Heart left ventricle (tissue), 16 donors: ENCODE measurements around the gene GIMAP6. TPM values are rescaled to one million over a fixed set of nuclear protein-coding genes. Genes with fewer than 3 reads are reported as not detected.
"Not testable (repeated sequence)": the region's sequence is repeated elsewhere in the genome, so short reads cannot be mapped to it uniquely, and the experiment has no call there.

Experiments used
- ATAC-seq, 4 donors: fragments of 200-7000 bp; cut with Tn5 transposase; one replicate each; pipeline ENCODE4 v1.9.1; 2020 to 2022; ENCODE audit warnings: moderate library complexity in 4 of 4, mild to moderate bottlenecking in 3 of 4, moderate number of reproducible peaks in 1 of 4
- DNase-seq, 5 donors: peaks; one replicate each; pipeline ENCODE4 v3.0.0-alpha.2; 2020
- H3K27ac ChIP-seq, 12 donors: fragments of 200-600 bp; sonication (generic) in 4 of 12; one replicate each; pipeline versions ENCODE4 v1.5.0 to v1.8.0; 2016 to 2022; ENCODE audit warnings: mild to moderate bottlenecking in 2 of 12
- H3K27me3 ChIP-seq, 9 donors: fragments of 200-600 bp; sonication (generic) in 2 of 9; one replicate each; pipeline versions ENCODE4 v1.5.1 to v1.8.0; 2016 to 2022; ENCODE audit warnings: mild to moderate bottlenecking in 3 of 9
- H3K36me3 ChIP-seq, 9 donors: fragments of 200-600 bp; sonication (generic) in 2 of 9; one replicate each; pipeline versions ENCODE4 v1.5.0 to v1.8.0; 2018 to 2022; ENCODE audit warnings: mild to moderate bottlenecking in 2 of 9
- H3K4me1 ChIP-seq, 12 donors: fragments of 200-600 bp; sonication (generic) in 4 of 12; one replicate each; pipeline versions ENCODE4 v1.5.0 to v1.8.0; 2016 to 2022; ENCODE audit warnings: mild to moderate bottlenecking in 3 of 12
- H3K4me3 ChIP-seq, 12 donors: fragments of 200-600 bp; sonication (generic) in 4 of 12; one replicate each; pipeline versions ENCODE4 v1.5.0 to v1.8.0; 2017 to 2022; ENCODE audit warnings: mild to moderate bottlenecking in 9 of 12, moderate library complexity in 4 of 12
- H3K9me3 ChIP-seq, 12 donors: fragments of 200-600 bp; sonication (generic) in 4 of 12; one replicate each; pipeline versions ENCODE4 v1.5.0 to v1.8.0; 2016 to 2022; ENCODE audit warnings: mild to moderate bottlenecking in 1 of 12
- POLR2A ChIP-seq, 2 donors: fragments of 450-650 bp; IDR thresholded peaks; one replicate each; pipeline ENCODE4 v1.6.1; 2017; ENCODE audit warnings: antibody characterized with exemption in 2 of 2, mild to moderate bottlenecking in 2 of 2, moderate library complexity in 2 of 2
- WGBS, 4 donors: extraction: QIAGEN DNeasy Blood & Tissue Kit in 2 of 4; methylation state at CpG; one replicate each; pipeline versions ENCODE4 v1.1.5 to v1.1.7; 2013 to 2018; 5-methylcytosine and 5-hydroxymethylcytosine counted together
- intact Hi-C, 10 donors: fragments of 100-400 bp; cut with DNase I; formaldehyde crosslinking; loops; one replicate each; pipeline versions ENCODE4 v1.11.1 to v1.14.2; 2022
- polyA plus RNA-seq, 2 donors: library from polyadenylated mRNA; stranded (reverse); fragments of 200-250 nt; gene quantifications; one replicate each; pipeline ENCODE4 v1.2.3, GENCODE V29; 2013
- total RNA-seq, 9 donors: library from RNA; depleted of rRNA in 2 of 9; stranded (reverse); fragments of >200 nt in 2 of 9; fragmentation: NEBNext Ultra II Directional in 3 of 9; extraction: Animal tissue kit (Norgen Biotek cat#: 25700) in 3 of 9; gene quantifications; one replicate each; pipeline versions ENCODE4 v1.1.0 to v1.2.4, GENCODE V29; 2016 to 2023
- TF ChIP-seq, protein P1 (sequence below), 12 donors: fragments of 200-600 bp; sonication (generic) in 4 of 12; IDR thresholded peaks; one replicate each; pipeline versions ENCODE4 v1.5.0 to v1.8.0; 2018 to 2022; ENCODE audit warnings: antibody characterized with exemption in 12 of 12, mild to moderate bottlenecking in 5 of 12
- donor health status: ischemic (EF 13 %, LVEDD 7.1; RV severe dilation, severe dysfunction).
- donor health status: healthy with polysubstance abuse.
- donor health status: DM: no; HTN: yes; CAD: no.
- donor health status: DM: no; HTN: no; CAD: no.
- donor health status: ischemic (EF 25% LVEDD 6.9; RV normal size, moderate dysfunction).
- donor health status: ischemic (EF 25% LVEDD 5.7; RV mildly dilated, moderate dysfunction).
- donor health status: healthy.
- donor health status: DM: yes; HTN: yes; CAD: no.
- donor health status: ischemic (EF 35%, LVEDD 5.7; RV mildly dilated, moderate dysfunction).
- donor health status: nonischemic (EF 11% LVEDD 7.7; RV severe dilation, severe dysfunction).
- donor health status: DM: yes; HTN: yes; CAD: no.
- donor health status: PGD.
- donor health status: ischemic (EF 29% LVEDD 5.4; RV normal size, mild dysfunction).
- donor health status: nonischemic (EF 23%, LVEDD 6.1; RV moderate dilation, normal function).

Gene GIMAP6
- total and polyA plus RNA-seq, 11 donors, result 13.8 to 52.7 (median 24.4) TPM

DNA sequence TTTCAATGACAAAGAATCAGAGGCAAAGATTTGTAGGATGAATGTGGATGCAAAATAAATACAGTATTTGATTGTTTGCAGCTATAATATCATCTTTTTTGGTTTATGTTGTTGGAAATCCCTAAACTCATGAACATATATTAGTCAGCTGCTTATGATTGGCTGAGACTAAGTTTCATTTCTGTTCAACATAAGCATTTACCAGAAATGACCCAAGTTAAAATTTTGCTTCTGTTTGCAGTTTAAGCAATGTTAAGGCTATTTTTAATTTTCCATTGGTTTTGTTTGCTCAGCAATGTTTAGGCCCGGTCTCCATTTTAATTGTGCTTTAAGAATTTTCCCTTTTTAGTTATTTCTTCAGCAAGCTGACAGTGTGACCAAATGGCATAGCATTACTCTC is 22.0 kb downstream of the GIMAP6 start:
- Histone ChIP-seq H3K4me3 (no peak overlapping the region), H3K27me3 (no peaks in the 10 kb centered on the region), H3K27ac (peak overlapping the region in 3 of 12 donors; percentile 37 to 81 (median 39)), H3K9me3 (no peaks in the 10 kb centered on the region), H3K4me1 (peaks cover 0 to 6% (median 0%) of the 10 kb centered on the region in 12 donors), H3K36me3 (no peaks in the 10 kb centered on the region)
- ATAC-seq (no peak), DNase-seq (no peak)
- TF ChIP-seq, protein P1, sequence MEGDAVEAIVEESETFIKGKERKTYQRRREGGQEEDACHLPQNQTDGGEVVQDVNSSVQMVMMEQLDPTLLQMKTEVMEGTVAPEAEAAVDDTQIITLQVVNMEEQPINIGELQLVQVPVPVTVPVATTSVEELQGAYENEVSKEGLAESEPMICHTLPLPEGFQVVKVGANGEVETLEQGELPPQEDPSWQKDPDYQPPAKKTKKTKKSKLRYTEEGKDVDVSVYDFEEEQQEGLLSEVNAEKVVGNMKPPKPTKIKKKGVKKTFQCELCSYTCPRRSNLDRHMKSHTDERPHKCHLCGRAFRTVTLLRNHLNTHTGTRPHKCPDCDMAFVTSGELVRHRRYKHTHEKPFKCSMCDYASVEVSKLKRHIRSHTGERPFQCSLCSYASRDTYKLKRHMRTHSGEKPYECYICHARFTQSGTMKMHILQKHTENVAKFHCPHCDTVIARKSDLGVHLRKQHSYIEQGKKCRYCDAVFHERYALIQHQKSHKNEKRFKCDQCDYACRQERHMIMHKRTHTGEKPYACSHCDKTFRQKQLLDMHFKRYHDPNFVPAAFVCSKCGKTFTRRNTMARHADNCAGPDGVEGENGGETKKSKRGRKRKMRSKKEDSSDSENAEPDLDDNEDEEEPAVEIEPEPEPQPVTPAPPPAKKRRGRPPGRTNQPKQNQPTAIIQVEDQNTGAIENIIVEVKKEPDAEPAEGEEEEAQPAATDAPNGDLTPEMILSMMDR (IDR thresholded peaks at IDR 0.05), result no peak
- no peak for TF ChIP-seq POLR2A (IDR thresholded peaks at IDR 0.05)
- intact Hi-C loops, result no loop called here
- 76 to 92% (median 91%) methylated on average over 1 of the region's 1 CpG for WGBS, 4 donors

DNA sequence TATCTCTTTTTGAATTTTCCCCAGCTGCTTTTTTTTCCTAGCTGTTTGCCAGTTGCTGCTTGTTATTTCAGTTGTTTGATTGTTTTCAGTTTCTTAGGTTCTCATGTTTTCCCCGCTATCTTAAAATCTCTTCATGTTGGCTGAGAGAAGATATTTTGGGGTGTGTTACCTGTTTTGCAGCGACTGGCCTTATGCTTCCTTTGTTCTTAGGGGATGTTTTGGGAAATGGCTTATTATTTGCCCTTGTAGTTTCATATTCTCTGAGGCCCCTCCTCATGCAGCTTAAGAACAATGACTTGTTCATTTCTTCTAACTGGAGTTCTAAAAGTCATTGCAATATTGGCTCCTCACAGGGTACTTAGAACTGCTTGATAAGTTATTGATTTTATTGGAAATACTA is 28.6 kb downstream of the GIMAP6 start:
- H3K27me3 ChIP-seq, H3K4me3 ChIP-seq, DNase-seq, intact Hi-C loops, H3K36me3 ChIP-seq: not testable (repeated sequence)
- peaks cover 0 to 12% (median 0%) of the 10 kb centered on the region in 12 donors for H3K4me1 ChIP-seq
- 53 to 73% (median 64%) methylated on average over 2 of the region's 2 CpGs for WGBS, 4 donors
- peaks cover 0 to 14% (median 0%) of the 10 kb centered on the region in 12 donors for H3K9me3 ChIP-seq
- peak overlapping the region in 10 of 12 donors; percentile 10 to 75 (median 55) for H3K27ac ChIP-seq
- peak; percentile 45 to 87 (median 54) for ATAC-seq

DNA sequence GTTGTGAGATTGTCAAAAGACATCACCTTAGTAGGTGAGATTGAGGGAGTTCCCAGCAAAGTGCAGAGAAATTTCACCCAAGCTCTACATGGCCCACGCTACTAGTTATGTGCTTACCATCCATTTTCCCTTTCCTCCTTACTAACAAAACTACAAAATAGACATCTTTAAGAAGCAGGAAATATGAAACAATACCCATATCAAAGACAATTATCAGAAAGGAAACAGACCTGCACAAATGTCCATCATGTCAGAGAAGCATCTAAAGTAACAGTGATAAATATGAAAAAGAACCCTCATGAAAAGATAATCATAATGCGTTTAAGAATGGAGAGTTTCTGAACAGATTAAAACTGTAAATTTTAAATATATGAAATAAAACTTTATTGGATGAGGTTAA is 36.8 kb downstream of the GIMAP6 start:
- Histone ChIP-seq H3K27me3 (no peaks in the 10 kb centered on the region), H3K36me3 (no peaks in the 10 kb centered on the region), H3K27ac (peak overlapping the region in 8 of 12 donors; percentile 7 to 62 (median 54)), H3K4me3 (no peak overlapping the region), H3K4me1 (peaks cover 0 to 14% (median 3%) of the 10 kb centered on the region in 12 donors), H3K9me3 (peaks cover 0 to 30% (median 0%) of the 10 kb centered on the region in 12 donors)
- no peak for DNase-seq
- ATAC-seq, result no peak
- 27 to 77% (median 62%) methylated on average over 2 of the region's 2 CpGs for WGBS, 4 donors
- TF ChIP-seq, protein P1 (IDR thresholded peaks at IDR 0.05), result no peak
- no peak for TF ChIP-seq POLR2A (IDR thresholded peaks at IDR 0.05)
- intact Hi-C loops, result no loop called here

DNA sequence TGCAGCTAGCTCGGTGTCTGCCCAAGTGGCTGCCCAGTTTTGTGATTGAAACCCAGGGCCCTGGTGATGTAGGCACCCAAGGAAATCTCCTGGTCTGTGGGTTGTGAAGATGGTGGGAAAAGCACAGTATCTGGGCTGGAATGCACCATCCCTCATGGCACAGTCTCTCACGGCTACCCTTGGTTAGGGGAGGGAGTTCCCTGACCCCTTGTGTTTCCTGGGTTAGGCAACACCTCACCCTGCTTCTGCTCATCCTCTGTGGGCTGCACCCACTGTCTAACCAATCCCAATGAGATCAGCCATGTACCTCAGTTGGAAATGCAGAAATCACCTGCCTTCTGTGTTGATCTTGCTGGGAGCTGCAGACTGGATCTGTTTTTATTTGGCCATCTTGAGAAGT is 37.4 kb downstream of the GIMAP6 start:
- no peaks in the 10 kb centered on the region for H3K27me3 ChIP-seq
- H3K9me3 ChIP-seq, result peaks cover 0 to 30% (median 0%) of the 10 kb centered on the region in 12 donors
- H3K27ac ChIP-seq, result peak overlapping the region in 8 of 12 donors; percentile 7 to 62 (median 52)
- no peak for ATAC-seq
- H3K36me3 ChIP-seq, result no peaks in the 10 kb centered on the region
- peaks cover 0 to 14% (median 3%) of the 10 kb centered on the region in 12 donors for H3K4me1 ChIP-seq
- H3K4me3 ChIP-seq, result no peak overlapping the region
- 75 to 91% (median 87%) methylated on average over 2 of the region's 2 CpGs for WGBS, 4 donors
- TF ChIP-seq, protein P1 (IDR thresholded peaks at IDR 0.05), result no peak
- no peak for TF ChIP-seq POLR2A (IDR thresholded peaks at IDR 0.05)
- no peak for DNase-seq
- intact Hi-C loops, result no loop called here

DNA sequence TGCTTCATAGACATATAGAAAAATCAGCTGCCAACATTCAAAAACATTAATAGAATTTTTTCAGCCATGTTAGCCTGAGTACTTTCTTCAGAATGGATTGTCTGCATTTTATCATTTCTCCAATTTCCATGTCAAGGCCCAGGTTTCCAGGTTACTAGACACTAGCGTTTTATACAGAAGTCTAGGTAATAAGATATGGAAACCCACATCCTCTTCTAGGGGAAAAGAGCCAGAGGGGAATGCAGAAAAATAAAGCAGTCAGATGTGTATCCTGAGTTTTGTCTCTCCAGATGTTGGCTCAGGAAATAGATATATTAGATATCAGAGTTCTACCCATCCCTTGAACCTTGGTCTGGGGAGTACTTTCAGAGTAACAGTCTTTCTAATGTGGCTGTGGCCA is 44.6 kb downstream of the GIMAP6 start:
- intact Hi-C loops, result loop anchor here in 1 of 10 donors (5.0 kb wide), 2 partner anchors 45 to 135 kb away; partner anchors contain the start of genes GIMAP6 and GIMAP8
- DNase-seq (no peak), ATAC-seq (no peak)
- 56 to 69% (median 64%) methylated on average over 1 of the region's 1 CpG for WGBS, 4 donors
- H3K36me3 ChIP-seq, result no peaks in the 10 kb centered on the region
- peaks cover 0 to 42% (median 22%) of the 10 kb centered on the region in 12 donors for H3K4me1 ChIP-seq
- no peak overlapping the region for H3K4me3 ChIP-seq
- H3K9me3 ChIP-seq, result peaks cover 0 to 14% (median 0%) of the 10 kb centered on the region in 12 donors
- TF ChIP-seq POLR2A (IDR thresholded peaks at IDR 0.05), result no peak
- TF ChIP-seq, protein P1 (IDR thresholded peaks at IDR 0.05), result no peak
- H3K27ac ChIP-seq, result peak overlapping the region; percentile 65 to 93 (median 82)
- H3K27me3 ChIP-seq, result no peaks in the 10 kb centered on the region
